ENCODE data around the gene SRPX.

The SRPX gene

GRCh38 chrX:38138157-38138891, 82.3 kb downstream of the SRPX start:
- DNase-seq (ENCODE audit: low spot score), result no peak

DNA sequence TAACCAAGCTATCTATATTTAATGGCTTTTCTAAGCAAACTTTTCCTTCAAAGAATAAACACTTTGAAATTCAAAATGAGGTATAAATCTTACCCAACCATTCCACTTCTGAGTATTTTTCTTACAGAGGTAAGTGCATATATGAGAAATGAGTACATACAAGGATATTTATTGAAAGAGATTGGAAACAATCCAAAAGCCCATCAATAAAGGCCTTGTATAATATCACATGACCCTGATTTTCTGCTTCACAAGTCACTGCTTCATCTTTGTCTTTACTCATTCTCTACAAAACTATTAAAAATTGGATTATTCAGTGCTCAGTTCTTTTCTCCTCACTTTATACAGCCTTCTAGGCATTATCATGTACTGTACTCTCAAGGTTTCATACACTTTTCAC, 91.3 kb downstream of the SRPX start:
- DNase-seq (ENCODE audit: low spot score), result no peak

- DNase-seq (ENCODE audit: low spot score), result no peak
Measured at GRCh38 chrX:38127961-38128360, 92.7 kb downstream of the SRPX start.

GRCh38 chrX:38126179-38126578, 94.5 kb downstream of the SRPX start:
- no peak for DNase-seq (ENCODE audit: low spot score)

- peak; percentile 32 for DNase-seq (ENCODE audit: low spot score)
Measured at GRCh38 chrX:38124000-38124399, 96.7 kb downstream of the SRPX start.

GRCh38 chrX:38117485-38117884, 103.2 kb downstream of the SRPX start:
- no peak for DNase-seq (ENCODE audit: low spot score)

DNA sequence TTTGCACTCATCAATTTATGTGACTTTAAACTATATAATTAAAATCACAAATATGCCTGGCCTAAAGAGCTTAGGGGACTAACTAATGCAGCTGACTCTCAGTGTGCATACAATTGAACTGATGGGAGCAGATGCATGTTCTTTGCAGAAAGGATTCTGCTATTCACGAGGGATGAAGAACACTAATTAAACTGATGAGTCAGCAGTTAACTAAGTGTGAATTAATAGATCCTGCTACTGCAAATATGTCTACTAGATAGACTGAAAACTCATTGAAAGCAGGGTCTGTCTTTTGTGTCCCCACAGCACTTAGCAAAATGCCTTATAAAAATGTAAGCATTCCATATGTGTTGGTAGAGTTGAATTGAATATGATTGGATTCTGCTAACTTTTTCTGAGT, 104.0 kb downstream of the SRPX start:
- DNase-seq (ENCODE audit: low spot score), result no peak

- DNase-seq (ENCODE audit: low spot score), result no peak
Measured at GRCh38 chrX:38112566-38112965, 108.1 kb downstream of the SRPX start.

GRCh38 chrX:38111196-38111595, 109.5 kb downstream of the SRPX start:
- DNase-seq (ENCODE audit: low spot score), result no peak

GRCh38 chrX:38110231-38110630, 110.4 kb downstream of the SRPX start:
- no peak for DNase-seq (ENCODE audit: low spot score)

DNA sequence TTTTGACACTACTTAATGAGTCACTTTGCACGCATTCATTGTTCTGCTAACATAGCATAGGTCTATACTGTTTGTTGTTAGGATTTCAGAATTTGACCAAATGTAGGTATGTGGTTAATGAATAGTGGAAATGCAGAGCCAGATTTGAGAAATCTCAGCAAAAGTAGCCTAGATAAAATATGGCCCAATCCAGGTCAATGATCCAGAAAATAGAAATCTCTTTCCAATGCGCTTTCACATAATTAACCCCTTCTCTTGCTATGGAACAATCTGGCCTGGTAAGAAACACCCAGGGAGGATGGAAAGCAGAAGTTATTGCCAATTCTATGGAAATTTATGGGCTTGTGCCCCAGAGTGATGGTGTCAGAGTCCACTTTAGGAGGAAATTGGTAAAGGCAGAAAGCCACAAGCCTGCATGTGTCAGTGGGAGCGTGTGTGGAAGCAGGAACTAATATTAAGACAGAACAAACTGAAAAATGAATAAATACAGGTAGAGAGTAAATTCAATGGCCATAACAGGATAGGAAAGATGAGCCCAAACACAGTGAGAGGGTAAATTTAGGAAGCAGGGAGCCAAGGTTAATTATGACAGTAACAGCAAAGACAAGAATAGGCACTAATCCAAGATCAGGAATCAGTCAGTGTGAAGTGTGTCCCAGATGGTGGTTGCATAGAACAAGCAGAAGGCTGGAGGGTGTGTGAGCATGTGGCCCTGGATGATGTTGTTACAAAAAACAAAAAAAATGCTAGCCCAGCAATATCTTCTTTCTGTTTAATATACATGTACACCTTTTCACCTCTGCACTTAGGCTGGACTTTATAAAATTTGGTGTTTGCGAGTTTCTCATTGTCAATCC, 111.4 kb downstream of the SRPX start:
- DNase-seq (ENCODE audit: low spot score), result no peak

DNA sequence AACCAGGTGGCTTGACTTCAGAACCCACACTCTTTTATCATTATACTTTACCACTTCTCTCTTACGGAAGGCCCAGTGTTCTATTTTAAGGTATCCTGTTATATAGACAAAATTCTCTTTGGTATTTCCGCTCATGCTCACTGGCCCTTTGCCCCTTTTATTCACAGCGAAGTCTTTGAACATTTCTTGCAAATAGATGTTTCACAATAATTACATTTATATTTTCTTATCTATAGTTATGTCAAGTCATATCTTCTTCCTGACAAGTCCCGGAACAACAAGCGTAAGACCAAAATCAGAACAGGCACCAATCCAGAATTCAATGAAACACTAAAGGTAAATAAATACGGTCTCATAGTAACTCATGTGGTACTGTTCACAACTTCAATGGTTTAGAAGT, 112.3 kb downstream of the SRPX start:
- no peak for DNase-seq (ENCODE audit: low spot score)

GRCh38 chrX:38106991-38107655, 113.5 kb downstream of the SRPX start:
- DNase-seq (ENCODE audit: low spot score), result no peak

- DNase-seq (ENCODE audit: low spot score), result no peak
Measured at GRCh38 chrX:38105216-38105725, 115.4 kb downstream of the SRPX start.

DNA sequence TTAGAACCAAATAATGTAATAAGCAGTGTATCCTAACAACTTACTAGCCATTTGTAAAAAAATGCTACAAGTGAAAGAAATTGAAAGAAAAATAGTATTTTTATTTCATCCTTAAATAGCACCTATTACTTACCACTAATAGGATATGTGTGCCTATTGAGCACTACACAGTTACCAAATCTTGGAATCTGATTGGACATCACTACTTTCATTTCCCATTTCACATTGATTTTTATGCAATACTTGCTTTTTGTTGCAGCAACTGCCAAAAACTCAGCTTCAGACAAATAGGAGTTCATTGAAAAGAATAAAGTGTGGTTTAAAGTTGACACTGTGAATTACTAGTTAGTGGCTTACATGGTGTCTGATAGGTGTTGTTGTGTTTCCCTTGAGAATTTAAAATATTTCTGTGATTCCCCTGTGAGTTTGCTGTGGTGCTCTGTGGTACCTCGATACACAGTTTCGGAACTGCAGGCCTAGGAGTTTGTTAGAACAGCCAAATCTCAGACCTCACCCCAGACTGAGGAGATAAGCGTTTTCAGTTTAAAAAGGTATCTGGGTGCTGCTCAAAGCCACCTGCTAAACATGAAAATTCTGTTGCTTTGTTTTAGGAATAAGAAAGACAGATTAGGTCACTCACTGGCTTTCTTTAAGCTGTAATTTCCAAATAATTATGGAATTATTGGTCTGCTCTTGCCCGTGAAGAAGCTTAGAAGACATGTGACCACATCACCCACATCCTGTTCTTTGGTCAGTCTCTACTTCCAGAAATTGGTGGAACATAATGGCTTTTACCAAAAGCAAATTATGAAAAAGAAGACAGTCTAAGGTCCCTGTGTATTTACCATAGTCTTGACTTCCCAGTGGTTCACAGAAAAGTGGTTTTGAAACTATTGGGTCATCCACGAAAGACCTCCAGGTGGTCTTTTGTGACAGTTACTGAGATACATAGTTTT, 116.5 kb downstream of the SRPX start:
- DNase-seq (ENCODE audit: low spot score), result no peak

- DNase-seq (ENCODE audit: low spot score), result no peak
Measured at GRCh38 chrX:38102875-38103274, 117.8 kb downstream of the SRPX start.

GRCh38 chrX:38102240-38102639, 118.4 kb downstream of the SRPX start:
- DNase-seq (ENCODE audit: low spot score), result no peak

- DNase-seq (ENCODE audit: low spot score), result no peak
Measured at GRCh38 chrX:38099688-38100087, 121.0 kb downstream of the SRPX start.

All from NAMALWA (cell line).